Brain pericyte (primary cell): Measurements from ENCODE around the gene SLC2A13.
"Not testable (repeated sequence)": the region's sequence is repeated elsewhere in the genome, so short reads cannot be mapped to it uniquely, and the experiment has no call there.

Source experiments
- DNase-seq: peaks from one replicate; pipeline ENCODE4 v3.0.0-alpha.2; 2012; ENCODE audit warnings: low read depth, low spot score

SLC2A13 gene

GRCh38 chr12:40038619-40039018 is 67.3 kb downstream of the SLC2A13 start:
- no peak for DNase-seq

GRCh38 chr12:40034712-40035111 is 71.2 kb downstream of the SLC2A13 start:
- DNase-seq: no peak

- DNase-seq: no peak
These were observed 71.7 kb downstream of the SLC2A13 start for GRCh38 chr12:40034156-40034555.

- DNase-seq: no peak
These were observed 72.6 kb downstream of the SLC2A13 start for GRCh38 chr12:40033242-40033630.

GRCh38 chr12:40032433-40033241 is 73.2 kb downstream of the SLC2A13 start:
- DNase-seq: no peak

- DNase-seq: no peak
These were observed 73.9 kb downstream of the SLC2A13 start for GRCh38 chr12:40031965-40032364.

- DNase-seq: not testable (repeated sequence)
These were observed 74.9 kb downstream of the SLC2A13 start for GRCh38 chr12:40030970-40031369.

GRCh38 chr12:40028296-40028695 is 77.6 kb downstream of the SLC2A13 start:
- DNase-seq: no peak

GRCh38 chr12:40022850-40023249 is 83.0 kb downstream of the SLC2A13 start:
- no peak for DNase-seq

GRCh38 chr12:40020261-40020691 is 85.6 kb downstream of the SLC2A13 start:
- no peak for DNase-seq

- no peak for DNase-seq
These were observed 88.4 kb downstream of the SLC2A13 start for GRCh38 chr12:40017488-40017887.

- peak; percentile 17 for DNase-seq
These were observed 88.9 kb downstream of the SLC2A13 start for GRCh38 chr12:40016980-40017379.

GRCh38 chr12:40015881-40016280 is 90.0 kb downstream of the SLC2A13 start:
- DNase-seq: no peak

- no peak for DNase-seq
These were observed 90.5 kb downstream of the SLC2A13 start for GRCh38 chr12:40015345-40015744.

GRCh38 chr12:40013847-40014246 is 92.0 kb downstream of the SLC2A13 start:
- no peak for DNase-seq

GRCh38 chr12:40013292-40013691 is 92.6 kb downstream of the SLC2A13 start:
- DNase-seq: no peak

GRCh38 chr12:40012711-40013110 is 93.2 kb downstream of the SLC2A13 start:
- no peak for DNase-seq

GRCh38 chr12:40011775-40012129 is 94.1 kb downstream of the SLC2A13 start:
- DNase-seq: no peak

- no peak for DNase-seq
These were observed 94.7 kb downstream of the SLC2A13 start for GRCh38 chr12:40010899-40011774.

- no peak for DNase-seq
These were observed 103.4 kb downstream of the SLC2A13 start for GRCh38 chr12:40002178-40003169.

- no peak for DNase-seq
These were observed 104.5 kb downstream of the SLC2A13 start for GRCh38 chr12:40001406-40001805.

GRCh38 chr12:40000884-40001283 is 105.0 kb downstream of the SLC2A13 start:
- DNase-seq: no peak
